ENCODE data around the gene RTN4RL1.

GRCh38 chr17:2024572-2025219, 438 bp downstream of the RTN4RL1 start:
- TF ChIP-seq EZH2 (IDR thresholded peaks at IDR 0.05; ENCODE audit: borderline replicate concordance, low read length), result no peak
- no peak for TF ChIP-seq CTCF (IDR thresholded peaks at IDR 0.05; ENCODE audit: low read length)

Data from OCI-LY1 (cell line).